Measurements from ENCODE around the gene TOB2.

DNA sequence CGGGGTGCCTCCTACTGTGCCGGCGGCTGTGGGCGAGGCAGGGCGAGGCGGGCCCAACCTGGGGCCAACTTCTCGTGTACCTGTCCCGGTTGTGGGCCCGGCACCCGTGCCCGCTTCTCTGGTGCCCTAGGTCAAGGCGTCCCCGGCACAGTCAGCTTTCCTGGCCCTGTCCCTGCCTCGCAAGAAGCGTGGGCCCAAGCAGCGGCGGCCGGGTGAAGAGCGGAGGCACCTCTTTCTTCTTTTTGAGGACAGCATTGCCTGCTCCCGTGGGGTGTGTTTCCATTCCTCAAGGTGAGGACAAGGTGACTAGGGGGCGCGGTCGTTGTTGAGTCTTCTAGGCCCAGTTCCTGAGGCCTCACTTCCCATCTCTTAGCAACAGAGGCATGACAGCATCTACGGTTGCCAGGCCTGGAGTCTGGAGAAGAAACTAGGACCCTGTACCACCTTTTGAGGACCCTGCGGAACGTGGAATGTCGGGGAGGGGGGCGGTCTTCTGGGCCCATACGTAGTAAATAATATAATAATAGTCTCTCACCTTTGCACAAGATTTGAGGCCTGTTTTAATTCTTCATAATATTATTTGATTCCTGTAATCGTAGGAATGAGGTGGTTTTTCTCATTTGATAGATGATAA, 22.7 kb upstream of the TOB2 start:
- TF ChIP-seq CTCF (IDR thresholded peaks at IDR 0.05; ENCODE audit: low read depth, low read length) (peak; percentile 27; the same call in 1 of the 2 replicates), EZH2phosphoT487 (IDR thresholded peaks at IDR 0.05; ENCODE audit: low read depth) (no peak)

Measured in OCI-LY3 (cell line).